ENCODE results near the gene COPS3.

COPS3 gene

GRCh38 chr17:17237026-17237799 lies 43.8 kb downstream of the COPS3 start, which contains the start of gene FLCN:
FLCN (minus strand) TSS chr17:17237168; CDS start chr17:17228137, 9,031 bp downstream.
- DNase-seq = peak; percentile 67

GRCh38 chr17:17236295-17237025 lies 44.6 kb downstream of the COPS3 start:
- DNase-seq = no peak

- DNase-seq = no peak
Observed at GRCh38 chr17:17235212-17236174, 45.6 kb downstream of the COPS3 start.

GRCh38 chr17:17232303-17232621 lies 48.8 kb downstream of the COPS3 start:
- DNase-seq = no peak

- DNase-seq = no peak
Observed at GRCh38 chr17:17231621-17232302, 49.3 kb downstream of the COPS3 start.

- no peak for DNase-seq
Observed at GRCh38 chr17:17229416-17230384, 51.3 kb downstream of the COPS3 start.

GRCh38 chr17:17228521-17229279 lies 52.3 kb downstream of the COPS3 start:
- DNase-seq = no peak

GRCh38 chr17:17227608-17228520 lies 53.2 kb downstream of the COPS3 start:
- no peak for DNase-seq

GRCh38 chr17:17226451-17227265 lies 54.4 kb downstream of the COPS3 start:
- no peak for DNase-seq

- DNase-seq = no peak
Observed at GRCh38 chr17:17225901-17226300, 55.1 kb downstream of the COPS3 start.

GRCh38 chr17:17224137-17224536 lies 56.9 kb downstream of the COPS3 start:
- no peak for DNase-seq

- DNase-seq = no peak
Observed at GRCh38 chr17:17223736-17224135, 57.3 kb downstream of the COPS3 start.

- DNase-seq = no peak
Observed at GRCh38 chr17:17221329-17221728, 59.7 kb downstream of the COPS3 start.

GRCh38 chr17:17220529-17220928 lies 60.5 kb downstream of the COPS3 start:
- DNase-seq = no peak

GRCh38 chr17:17217995-17218394 lies 63.1 kb downstream of the COPS3 start:
- DNase-seq = no peak

- DNase-seq = no peak
Observed at GRCh38 chr17:17216776-17217175, 64.3 kb downstream of the COPS3 start.

GRCh38 chr17:17216236-17216635 lies 64.8 kb downstream of the COPS3 start:
- no peak for DNase-seq

GRCh38 chr17:17215575-17215974 lies 65.5 kb downstream of the COPS3 start:
- no peak for DNase-seq

Data from NK-92 treated with Interleukin-12 subunit alpha and Interleukin-12 subunit beta, amount 100 ng/mL, for 24 hours (cell line).